OCI-M2 (cell line): ENCODE measurements around the gene NEU2.

Source experiments
- DNase-seq: peaks from one replicate; lab custom pipeline; 2025; ENCODE audit not compliant: unreplicated experiment; lab: John Stamatoyannopoulos, UW

NEU2 gene

DNA sequence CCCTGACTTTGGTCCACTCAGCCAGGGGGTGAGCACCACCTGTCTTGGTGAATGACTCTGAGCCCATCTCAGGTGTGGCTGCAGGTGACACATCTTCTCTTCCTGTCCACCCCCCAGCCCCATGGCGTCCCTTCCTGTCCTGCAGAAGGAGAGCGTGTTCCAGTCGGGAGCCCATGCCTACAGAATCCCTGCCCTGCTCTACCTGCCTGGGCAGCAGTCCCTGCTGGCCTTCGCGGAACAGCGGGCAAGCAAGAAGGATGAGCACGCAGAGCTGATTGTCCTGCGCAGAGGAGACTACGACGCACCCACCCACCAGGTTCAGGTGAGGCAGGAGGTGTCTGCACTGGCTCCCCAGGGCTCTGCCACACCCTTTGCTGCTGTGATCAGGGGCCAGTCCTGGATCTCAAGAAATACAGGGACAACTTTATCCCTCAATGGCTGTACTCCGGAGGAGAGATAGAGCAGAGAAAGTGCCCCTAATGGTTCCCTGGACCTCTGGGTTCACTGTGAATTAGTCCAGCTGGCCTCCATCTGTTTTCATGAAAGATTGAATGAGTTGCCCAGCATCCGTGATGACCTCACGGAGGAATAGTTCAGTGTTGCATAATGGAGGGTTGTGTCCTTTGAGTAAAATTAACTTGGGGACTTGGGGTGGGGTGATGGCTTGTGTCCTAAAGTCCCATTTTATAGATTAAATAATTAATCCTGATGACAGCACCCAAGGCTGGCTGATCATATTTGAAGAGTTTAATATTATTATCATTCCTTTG is at the start of gene NEU2:
Gene NEU2, plus strand, starts transcription at position 122 of the 770 bp plus-strand sequence. Its CDS starts 0 bp downstream, at position 122.
- DNase-seq, result no peak

DNA sequence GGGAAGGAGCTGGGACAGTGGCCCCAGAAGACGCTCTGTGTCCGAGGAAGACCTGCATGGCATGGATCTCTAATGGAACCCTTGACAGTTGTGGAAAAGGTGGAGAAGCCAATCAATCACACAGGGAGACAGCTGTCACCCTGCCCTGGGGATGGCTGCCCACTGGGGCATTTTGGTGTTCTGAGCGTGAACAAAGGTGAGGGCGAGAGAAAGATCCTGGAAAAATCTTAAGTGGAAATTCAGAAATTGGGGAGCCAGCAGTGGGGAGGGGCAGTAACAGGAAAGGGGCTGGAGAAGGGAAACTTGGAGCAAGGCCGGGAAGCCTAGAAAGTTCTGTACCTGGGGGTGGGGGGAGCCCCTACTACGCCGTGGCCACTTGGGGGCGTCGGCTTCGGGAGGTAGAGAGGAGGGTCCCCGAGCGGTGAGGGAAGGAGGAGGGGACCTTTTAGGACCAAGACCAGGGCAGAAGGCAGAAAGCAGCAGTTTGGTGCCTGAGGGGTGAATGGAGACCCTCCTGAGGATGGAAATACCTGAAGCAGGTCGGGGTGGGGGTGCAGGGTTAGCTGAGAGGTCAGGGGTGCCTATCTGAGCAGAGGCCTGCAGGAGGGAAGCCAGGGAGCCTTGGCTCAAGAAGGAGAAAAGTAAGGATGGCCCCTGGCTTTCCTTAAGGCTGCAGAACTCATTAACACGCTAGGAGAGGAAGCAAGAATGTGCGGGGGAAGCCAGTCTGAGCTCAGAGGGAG is 49.4 kb upstream of the NEU2 start:
- DNase-seq, result no peak

DNA sequence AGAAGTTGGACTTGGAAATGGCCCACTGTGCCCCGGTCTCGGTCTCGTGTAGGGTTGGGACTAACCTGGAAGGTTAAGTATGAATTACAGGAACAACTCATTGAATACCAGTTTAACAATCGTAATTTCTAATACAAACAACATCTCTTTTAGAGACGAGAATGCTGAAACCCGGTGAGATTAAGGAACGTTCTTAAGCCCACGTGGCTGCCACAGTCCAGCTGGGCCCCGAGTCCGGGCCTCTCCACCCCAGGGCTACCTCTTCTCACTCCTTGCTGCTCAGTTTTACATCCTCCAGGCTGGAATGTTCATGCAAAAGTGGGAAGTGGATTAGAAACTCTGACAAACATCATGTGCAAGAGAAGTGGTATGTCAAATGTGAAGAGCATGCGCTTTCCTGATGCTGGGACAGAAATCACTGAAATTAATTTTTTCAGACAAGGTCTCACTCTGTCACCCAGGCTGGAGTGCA is 48.8 kb upstream of the NEU2 start:
- DNase-seq, result no peak

DNA sequence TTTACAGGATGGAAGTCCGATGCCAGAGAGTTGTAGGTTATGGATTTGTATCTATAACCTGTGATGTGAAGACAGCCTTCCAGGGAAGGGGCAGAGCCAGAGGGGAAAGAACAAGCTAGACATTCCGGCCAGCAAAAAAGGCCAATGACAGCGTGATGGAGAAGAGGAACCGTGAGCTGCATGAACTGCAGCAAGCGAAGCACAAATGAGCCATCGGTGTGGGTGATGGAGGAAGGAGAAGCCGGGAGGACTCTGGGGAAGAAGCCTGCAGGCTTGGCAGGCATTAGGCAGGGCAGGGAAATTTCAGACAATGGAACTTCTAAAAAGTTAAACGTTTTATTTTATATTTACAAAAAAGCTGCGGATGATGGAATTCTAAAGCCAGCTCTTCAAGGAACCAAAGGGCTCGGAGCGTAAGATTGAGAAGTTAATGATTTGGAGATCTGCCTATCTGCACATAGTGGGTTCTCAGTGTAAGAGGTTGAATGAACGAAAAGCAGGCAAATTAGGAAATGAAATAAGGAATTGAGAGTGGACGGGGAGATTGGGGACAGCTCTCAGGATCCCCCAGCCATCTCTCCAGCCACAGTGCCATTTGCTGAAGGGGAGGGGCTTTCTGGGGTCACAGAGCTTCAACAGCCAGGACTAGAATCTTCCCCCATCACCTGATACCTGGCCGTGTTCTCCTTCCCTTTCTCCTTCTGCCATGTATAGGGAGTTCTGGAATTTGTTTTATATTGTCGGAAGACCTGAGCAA is 47.8 kb upstream of the NEU2 start:
- no peak for DNase-seq

DNA sequence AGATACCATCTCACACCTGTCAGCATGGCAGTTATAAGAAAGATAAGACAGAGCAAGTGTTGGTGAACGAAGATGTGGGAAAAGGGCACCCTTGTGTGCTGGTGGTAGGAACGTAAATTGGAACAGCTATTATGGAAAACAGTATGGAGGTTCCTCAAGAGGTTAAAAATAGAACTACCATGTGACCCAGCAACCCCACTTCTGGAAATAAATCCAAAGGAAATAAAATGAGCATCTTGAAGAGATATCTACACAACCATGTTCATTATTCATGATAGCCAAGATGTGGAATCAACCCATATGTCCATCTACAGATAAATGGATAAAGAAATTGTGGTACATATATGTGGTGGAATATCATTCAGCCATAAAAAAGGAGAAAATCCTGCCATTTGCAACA is 46.3 kb upstream of the NEU2 start:
- no peak for DNase-seq

DNA sequence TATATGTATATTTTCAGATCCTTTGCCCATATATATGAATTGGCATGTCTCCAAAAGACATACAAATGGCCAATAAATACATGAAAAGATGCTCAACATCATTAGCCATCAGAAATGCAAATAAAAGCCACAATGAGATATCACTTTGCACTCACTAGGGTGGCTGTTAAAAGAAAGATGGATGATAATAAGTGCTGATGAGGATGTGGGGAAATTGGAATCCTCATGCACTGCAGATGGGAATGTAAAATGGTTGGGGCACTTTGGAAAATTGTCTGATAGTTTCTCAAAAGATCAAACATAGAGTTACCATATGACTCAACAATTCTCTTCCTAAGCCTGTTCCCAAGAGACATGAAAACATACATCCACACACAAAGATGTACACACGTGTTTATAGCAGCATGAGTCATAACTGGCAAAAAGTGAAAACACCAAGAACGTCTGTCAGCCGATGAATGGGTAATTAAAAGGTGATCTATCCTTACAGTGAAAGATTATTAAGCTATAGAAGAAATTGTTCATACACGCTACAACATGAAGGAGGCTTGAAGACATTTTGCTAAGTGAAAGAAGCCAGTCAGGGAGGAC is 39.1 kb upstream of the NEU2 start:
- no peak for DNase-seq

DNA sequence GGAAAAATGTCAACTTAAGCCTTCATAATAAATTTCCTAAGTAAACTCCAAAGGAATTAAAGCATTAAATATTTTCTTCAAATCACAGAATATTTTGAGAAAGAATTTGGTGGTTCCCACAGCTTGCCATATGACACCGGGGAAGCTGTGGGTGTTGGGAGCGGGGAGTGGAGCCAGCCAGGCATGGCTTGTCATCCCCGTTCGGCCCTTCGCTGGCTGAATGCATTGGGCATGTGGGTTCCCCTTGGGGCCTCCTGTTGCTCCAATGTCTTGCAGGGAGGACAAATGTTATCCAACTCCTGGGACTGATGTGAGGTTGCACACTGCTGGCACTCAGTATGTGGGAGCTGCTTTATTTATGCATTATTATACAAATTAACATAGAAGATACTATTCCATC is 38.0 kb upstream of the NEU2 start:
- no peak for DNase-seq

DNA sequence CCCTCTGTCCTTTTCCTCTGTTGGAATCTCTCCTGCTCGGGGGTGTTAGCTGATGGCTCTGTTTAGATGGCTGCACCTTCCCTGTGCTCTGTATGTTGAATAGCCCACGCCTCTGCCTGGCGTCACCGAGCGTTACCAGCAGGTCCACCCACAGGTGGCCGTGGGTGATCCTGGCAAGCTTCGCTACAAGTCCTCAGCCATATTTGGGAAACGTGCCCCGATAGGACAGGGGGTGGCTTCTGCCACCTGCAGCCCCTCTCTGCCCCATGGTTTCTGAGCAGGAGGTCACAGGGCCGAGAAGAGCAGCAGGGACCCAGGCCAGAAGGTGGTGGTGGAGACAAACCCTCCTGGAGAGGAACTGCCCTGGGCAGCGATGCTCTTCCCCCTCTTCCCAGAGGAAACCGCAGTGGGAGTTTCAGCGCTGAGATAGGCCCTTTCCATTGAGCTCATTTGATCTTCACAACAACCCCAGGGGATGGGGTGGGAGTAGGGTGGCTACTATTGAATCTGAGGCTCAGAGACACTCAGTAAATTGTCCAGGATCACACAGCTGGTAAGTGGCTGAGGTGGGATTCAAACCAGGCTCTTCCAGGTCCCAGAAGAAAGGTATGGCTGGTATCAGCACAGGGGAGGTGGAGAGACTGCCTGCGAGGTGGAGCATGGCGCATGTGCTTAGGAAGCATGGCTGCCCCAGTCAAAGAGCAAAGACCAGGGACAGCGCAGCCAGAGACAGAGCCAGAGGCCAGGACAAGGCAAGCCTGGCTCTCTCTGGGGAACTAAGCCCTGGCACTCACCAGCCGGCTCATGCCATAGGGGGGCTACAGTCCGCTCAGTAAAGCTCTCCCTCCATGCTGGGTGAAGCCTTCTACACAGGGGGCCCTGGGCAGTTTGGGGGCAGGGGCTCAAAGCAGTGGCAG is 34.5 kb upstream of the NEU2 start:
- DNase-seq, result no peak

DNA sequence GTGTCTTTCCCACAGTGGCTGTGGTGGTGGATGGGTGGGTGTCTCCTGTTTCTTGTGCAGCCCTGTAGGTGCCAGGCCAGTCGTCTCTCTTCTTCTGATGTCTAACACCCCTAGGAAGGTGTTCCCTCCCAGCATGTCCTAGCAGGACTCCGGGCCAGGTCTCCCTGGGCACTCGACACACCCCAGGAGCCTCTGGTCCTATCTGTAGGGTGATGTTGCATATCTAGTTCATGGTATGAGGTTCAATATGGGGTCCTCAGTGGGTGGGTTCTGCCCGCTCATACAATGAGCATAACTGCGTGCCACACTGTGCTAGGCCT is 33.8 kb upstream of the NEU2 start:
- DNase-seq, result no peak

DNA sequence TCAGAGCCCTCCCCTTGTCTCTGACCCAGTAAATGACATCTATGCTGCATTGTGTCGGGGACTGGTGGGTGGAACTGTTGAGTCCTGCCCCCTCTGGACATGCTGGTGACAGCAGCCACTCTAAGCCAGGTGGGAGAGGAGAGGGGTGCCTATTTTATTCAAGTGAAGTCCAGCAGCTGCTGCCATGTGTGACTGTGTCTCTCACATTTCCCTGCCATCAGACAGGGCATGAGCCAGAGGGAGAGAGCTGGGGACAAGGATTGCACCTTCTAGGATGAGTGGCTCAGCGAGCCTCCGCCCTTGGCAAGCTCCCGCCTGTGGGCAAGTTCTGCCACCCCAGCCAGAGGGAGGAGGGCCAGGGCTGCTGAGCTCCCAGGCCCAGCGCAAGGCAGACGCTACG is 33.1 kb upstream of the NEU2 start:
- no peak for DNase-seq

DNA sequence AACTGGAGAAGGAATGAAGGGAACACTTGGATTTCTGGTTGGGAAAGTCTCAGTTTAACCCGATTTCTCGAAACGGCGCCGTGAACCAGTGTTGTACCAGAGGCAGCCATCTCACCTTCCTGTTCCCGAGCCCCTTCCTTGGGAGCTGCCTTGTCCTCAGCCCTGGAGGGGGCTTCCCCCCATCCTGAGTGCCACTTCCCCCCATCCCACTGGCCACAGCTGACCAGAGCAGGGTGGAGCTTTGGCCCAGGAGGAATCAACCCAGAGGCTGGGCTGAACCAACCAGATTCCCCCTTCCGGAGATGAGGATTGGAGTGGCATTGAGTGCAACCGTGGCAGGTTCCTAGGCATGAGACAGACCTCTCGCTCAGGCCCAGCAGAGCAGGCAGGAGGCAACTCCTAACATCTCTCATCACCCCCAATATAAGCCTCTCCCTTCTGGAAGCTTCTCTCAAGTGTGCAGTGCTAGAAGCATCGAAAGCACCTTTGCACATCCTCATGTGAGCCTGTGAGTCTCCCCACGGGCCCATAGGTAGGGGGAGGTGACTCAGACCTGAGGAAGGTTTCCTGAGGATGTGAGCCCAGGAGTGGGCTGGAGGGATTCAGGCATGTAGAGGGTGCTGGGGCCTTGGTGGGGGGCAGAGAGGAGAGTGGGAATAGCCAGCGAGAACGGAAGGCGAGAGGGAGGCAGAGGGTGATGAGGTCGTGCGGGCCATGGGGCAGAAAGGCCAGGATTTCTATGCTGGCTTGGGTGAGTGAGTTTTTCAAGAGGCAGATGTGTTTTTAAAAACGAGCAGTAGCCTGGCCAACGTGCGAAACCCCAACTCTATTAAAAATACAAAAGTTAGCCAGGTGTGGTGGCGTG is 31.4 kb upstream of the NEU2 start:
- no peak for DNase-seq

DNA sequence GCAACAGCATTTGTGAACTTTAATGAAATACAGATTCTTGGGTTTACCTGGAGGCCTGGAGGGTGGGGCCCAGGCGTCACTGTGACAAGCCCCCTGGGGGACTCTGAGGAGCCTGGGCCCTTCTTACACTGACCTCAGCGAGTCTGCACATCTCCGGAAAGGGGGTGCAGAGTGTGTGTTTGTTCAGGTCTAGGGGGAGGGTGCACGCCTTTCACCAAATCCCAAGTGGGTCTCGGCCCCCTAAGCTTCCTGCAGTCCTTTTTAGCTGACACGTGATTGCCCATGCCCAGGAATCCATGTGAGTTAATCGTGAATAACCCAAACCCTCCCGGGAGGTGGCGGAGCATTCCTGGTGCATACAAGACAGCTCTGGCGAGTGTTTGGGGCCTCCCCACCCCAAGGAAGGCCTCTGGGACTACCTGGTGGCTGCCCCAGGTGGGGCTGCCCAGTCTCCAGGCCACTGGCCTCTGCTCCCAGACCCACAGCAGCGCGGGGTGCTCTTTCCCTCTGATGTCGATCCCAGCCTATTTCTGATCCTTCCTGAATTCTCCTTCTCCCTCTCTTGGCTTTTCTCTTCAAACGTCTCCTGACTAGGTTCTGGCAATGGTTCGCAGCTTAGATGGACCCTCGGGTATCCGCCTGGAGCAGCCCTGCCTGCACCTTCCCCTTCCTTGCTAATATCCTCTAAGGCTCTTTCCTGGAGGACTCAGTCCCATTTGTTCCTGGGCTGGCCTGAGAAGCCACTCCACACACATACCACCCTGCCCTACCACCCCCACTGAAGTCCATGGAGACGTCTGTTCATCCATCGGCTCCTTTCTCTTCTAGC is 29.4 kb upstream of the NEU2 start:
- DNase-seq, result no peak

DNA sequence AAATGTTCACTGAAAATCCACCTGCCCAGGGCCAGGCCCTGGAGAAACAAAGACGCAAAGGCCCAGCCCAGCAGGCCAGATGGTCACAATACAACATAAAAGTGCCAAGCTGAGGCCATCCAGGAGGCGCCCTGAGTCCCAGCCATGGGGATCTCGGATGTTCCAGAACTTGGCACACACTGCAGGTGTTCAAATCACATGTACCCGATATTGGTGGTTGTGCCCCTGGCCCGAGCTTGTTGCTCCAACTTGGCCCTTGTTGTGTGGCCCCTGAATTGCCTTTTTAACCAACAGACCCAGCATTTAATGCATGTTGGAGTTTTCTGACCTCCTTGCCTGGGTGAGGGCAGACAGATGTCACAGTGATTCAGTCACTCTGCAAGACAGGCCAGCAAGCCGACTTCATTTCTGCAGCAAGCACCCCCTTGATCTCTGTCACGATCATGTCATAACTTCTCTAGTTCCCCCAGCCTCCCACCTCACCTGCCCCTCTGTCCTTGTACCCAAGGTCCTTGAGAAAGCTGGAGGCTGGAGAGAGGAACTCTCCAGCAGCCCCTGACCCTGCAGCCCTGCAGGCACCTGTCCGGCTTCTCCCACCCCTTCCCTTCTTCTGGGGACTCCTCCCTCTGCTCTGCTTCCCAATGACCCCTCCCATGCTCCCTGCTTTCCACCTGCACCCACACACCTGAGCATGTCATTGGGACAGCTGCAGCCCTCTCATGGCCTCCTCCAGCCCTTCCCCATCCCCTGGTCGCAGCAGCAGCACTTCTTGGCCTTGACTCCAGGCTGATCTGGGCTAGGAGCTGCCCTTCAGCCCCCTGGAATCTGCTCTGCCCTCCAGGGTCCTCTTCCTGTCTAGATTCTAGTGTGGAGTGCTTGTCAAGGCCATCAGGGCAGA is 28.6 kb upstream of the NEU2 start:
- no peak for DNase-seq

DNA sequence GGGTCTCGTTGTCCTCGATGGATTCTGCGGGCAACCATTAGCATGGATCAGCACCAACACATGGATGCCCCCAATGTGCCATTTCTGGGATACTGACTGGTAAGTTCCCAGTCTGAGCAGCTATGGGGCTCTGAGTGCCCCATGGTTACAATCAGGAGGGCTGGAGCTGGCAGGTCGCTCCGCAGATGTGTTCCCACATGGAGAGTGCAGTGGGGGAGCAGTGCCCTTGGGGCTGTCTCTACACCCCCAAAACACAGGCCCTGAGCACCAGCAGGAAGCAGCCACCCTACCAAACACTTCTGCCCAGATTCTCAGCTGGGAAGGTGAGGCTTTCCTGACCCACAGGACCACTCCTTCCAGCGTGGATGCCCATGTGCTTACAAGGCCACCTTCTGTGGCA is 27.4 kb upstream of the NEU2 start:
- DNase-seq, result no peak

DNA sequence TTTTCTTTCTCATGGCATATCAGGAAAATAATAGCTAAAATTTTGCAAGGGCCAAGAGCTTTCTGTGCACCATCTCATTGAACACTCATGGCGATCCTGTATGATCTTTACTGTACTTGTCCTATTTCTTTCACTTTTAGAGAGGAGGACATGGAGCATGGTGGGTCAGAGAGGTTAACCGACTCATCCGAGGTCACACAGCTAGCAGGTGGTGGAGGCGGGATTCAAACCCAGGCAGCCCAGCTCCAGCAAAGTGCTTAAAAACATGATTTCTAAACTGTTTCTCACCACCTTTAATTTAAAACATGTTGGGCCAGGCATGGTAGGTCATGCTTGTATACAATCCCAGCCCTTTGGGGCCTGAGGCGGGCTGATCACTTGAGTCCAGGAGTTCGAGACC is 25.8 kb upstream of the NEU2 start:
- DNase-seq, result no peak

DNA sequence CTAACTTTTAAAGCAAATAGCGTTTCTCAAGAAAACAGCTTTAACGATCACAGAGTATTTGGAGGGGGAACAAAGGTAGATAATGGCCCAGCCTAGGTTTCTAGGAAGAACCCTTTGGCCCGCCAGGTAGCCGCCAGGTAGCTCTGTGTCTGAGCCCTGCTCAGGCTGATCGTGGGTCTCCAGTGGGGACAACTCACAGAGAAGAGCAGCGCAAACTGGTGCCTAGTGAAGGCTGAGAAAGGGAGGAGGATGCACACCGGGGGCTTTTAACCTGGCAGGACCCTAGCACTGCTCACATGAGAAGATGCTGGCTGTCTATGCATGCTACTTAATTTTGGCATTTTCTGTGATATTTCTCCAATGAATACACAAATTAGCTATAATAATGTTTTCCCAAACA is 25.2 kb upstream of the NEU2 start:
- DNase-seq, result no peak

DNA sequence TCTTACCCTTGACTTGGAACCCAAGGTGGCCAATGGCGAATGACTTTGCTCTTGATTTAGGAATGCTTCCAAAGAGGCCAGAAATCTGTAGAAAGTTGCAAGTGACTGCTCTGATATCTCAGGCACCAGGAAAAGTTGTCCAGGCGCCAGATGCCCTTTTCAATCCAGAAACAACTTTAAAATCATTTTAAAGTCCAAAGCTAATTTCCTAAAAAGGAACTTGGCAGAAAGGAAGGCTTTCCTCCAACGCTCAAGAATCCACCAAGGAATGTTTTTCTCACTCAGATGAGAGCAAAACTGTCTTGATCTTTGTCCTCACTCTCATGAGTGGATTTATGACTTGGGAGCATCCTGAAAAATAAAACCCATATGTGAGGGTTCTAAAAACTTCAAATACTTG is 24.7 kb upstream of the NEU2 start:
- no peak for DNase-seq

DNA sequence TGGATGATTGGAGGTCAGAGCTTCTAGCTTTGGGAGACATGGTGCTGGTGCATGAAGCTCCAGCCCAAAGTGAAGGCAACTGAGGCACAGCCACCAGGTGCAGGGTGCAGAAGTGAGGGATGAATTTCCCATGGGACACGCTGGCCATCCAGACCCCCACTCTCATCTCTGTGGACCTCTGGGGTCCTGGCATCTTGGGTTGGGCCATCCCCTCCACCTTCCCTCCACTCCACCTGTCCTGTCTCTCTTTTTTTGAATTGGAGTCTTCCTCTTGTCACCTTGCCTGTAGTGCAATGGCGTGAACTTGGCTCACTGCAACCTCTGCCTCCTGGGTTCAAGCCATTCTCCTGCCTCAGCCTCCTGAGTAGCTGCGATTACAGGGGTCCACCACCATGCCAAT is 22.8 kb upstream of the NEU2 start:
- no peak for DNase-seq
